ENCODE results near the gene CACNA1C.

CACNA1C gene

GRCh38 chr12:2311020-2311778, 258.4 kb downstream of the CACNA1C start:
- H3K27me3 ChIP-seq = peaks cover 3% of the 10 kb centered on the region; the same call in 1 of the 2 replicates
- no peak for DNase-seq
- H3K36me3 ChIP-seq = no peaks in the 10 kb centered on the region
- H3K4me3 ChIP-seq (ENCODE audit: low read depth, low read length) = no peak overlapping the region
- no peaks in the 10 kb centered on the region for H3K4me1 ChIP-seq
- TF ChIP-seq CTCF (IDR thresholded peaks at IDR 0.05; ENCODE audit: low read depth, low read length) = no peak
- no peaks in the 10 kb centered on the region; the same call in 1 of the 2 replicates for H3K9me3 ChIP-seq

- no peak overlapping the region for H3K4me3 ChIP-seq (ENCODE audit: low read depth, low read length)
- no peaks in the 10 kb centered on the region for H3K36me3 ChIP-seq
- no peak for TF ChIP-seq CTCF (IDR thresholded peaks at IDR 0.05; ENCODE audit: low read depth, low read length)
- H3K9me3 ChIP-seq = no peaks in the 10 kb centered on the region; the same call in 1 of the 2 replicates
- DNase-seq = no peak
- peaks cover 3% of the 10 kb centered on the region; the same call in 1 of the 2 replicates for H3K27me3 ChIP-seq
- no peaks in the 10 kb centered on the region for H3K4me1 ChIP-seq
Measured at GRCh38 chr12:2312175-2312574, 259.4 kb downstream of the CACNA1C start.

- peaks cover 2% of the 10 kb centered on the region; the same call in 1 of the 2 replicates for H3K27me3 ChIP-seq
- no peak for TF ChIP-seq CTCF (IDR thresholded peaks at IDR 0.05; ENCODE audit: low read depth, low read length)
- no peaks in the 10 kb centered on the region; the same call in 1 of the 2 replicates for H3K9me3 ChIP-seq
- H3K4me1 ChIP-seq = no peaks in the 10 kb centered on the region
- no peak overlapping the region for H3K4me3 ChIP-seq (ENCODE audit: low read depth, low read length)
- no peak for DNase-seq
- no peaks in the 10 kb centered on the region for H3K36me3 ChIP-seq
Measured at GRCh38 chr12:2312770-2313169, 260.0 kb downstream of the CACNA1C start.

DNA sequence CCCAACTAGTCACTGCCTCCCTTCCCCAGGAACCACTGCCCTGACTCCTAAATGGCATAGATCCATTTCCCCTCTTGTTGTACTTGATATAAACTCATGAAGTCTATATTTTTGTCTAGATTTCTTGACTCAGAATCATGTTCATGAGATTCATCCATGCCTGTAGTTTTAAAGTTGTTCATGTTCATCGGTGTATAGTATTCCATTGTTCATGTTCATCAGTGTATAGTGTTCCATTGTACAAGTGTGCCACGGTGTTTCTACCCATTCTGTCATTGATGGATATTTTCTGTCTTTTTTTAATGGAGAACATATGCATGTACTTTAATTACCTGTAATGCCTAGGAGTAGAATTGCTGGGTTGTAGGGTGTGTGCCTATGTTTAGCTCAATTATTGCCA, 261.7 kb downstream of the CACNA1C start:
- TF ChIP-seq CTCF (IDR thresholded peaks at IDR 0.05; ENCODE audit: low read depth, low read length) = no peak
- H3K4me3 ChIP-seq (ENCODE audit: low read depth, low read length) = no peak overlapping the region
- H3K27me3 ChIP-seq = no peaks in the 10 kb centered on the region; the same call in 1 of the 2 replicates
- no peaks in the 10 kb centered on the region; the same call in 1 of the 2 replicates for H3K9me3 ChIP-seq
- H3K36me3 ChIP-seq = no peaks in the 10 kb centered on the region
- no peak for DNase-seq
- H3K4me1 ChIP-seq = no peaks in the 10 kb centered on the region

- Histone ChIP-seq H3K4me3 (ENCODE audit: low read depth, low read length) (no peak overlapping the region), H3K9me3 (no peaks in the 10 kb centered on the region; the same call in 1 of the 2 replicates), H3K4me1 (no peaks in the 10 kb centered on the region), H3K36me3 (no peaks in the 10 kb centered on the region), H3K27me3 (no peaks in the 10 kb centered on the region; the same call in 1 of the 2 replicates)
- no peak for TF ChIP-seq CTCF (IDR thresholded peaks at IDR 0.05; ENCODE audit: low read depth, low read length)
- DNase-seq = no peak
Measured at GRCh38 chr12:2317772-2318171, 265.0 kb downstream of the CACNA1C start.

DNA sequence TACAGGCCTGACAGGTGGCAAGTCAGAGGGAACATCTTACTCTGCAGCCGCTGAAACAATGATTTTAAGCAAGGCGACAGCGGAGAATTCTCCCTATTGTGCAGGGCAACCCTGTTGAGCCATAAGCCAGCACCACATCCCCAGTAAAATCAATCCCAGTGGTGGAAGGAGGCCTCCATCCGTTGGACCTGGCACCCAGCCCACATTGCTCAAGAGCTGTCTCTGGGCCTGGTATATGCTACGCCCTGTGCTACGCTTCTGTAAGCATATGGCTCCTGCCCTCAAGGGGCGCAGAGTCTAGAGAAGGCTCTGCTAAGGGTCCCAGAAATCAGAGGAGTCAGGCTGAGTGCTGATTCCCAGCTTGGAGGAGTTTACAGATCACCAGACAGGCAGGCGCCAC, 265.5 kb downstream of the CACNA1C start:
- H3K27me3 ChIP-seq = no peaks in the 10 kb centered on the region; the same call in 1 of the 2 replicates
- H3K4me1 ChIP-seq = no peaks in the 10 kb centered on the region
- no peak for DNase-seq
- H3K4me3 ChIP-seq (ENCODE audit: low read depth, low read length) = no peak overlapping the region
- H3K36me3 ChIP-seq = no peaks in the 10 kb centered on the region
- TF ChIP-seq CTCF (IDR thresholded peaks at IDR 0.05; ENCODE audit: low read depth, low read length) = no peak
- no peaks in the 10 kb centered on the region; the same call in 1 of the 2 replicates for H3K9me3 ChIP-seq
